Liver (tissue), 9 donors: Measurements from ENCODE around the gene CLUH. TPM values are rescaled to one million over a fixed set of nuclear protein-coding genes. Genes with fewer than 3 reads are reported as not detected.

ENCODE experiments used
- DNase-seq: peaks from one replicate; pipeline ENCODE4 v3.0.0-alpha.2; 2017; ENCODE audit warnings: low spot score
- H3K27ac ChIP-seq, 2 donors: one replicate each; pipeline ENCODE4 v1.7.0; 2013; ENCODE audit warnings: inconsistent platforms in 2 of 2, low read length in 2 of 2, control low read depth in 1 of 2, low read depth in 1 of 2, mild to moderate bottlenecking in 1 of 2
- H3K27me3 ChIP-seq, 4 donors: one replicate each; pipeline versions ENCODE4 v1.6.1 to v1.7.0; 2013; ENCODE audit warnings: low read length in 3 of 4, inconsistent platforms in 1 of 4, mild to moderate bottlenecking in 1 of 4, moderate library complexity in 1 of 4; ENCODE audit not compliant: control insufficient read depth in 4 of 4, insufficient read depth in 4 of 4
- H3K36me3 ChIP-seq, 4 donors: one replicate each; pipeline versions ENCODE4 v1.6.1 to v1.7.0; 2013; ENCODE audit warnings: low read length in 3 of 4, mild to moderate bottlenecking in 3 of 4, low read depth in 1 of 4, moderate library complexity in 1 of 4; ENCODE audit not compliant: control insufficient read depth in 4 of 4, insufficient read depth in 3 of 4
- H3K4me1 ChIP-seq, 4 donors: one replicate each; pipeline versions ENCODE4 v1.6.1 to v1.7.0; 2013; ENCODE audit warnings: low read length in 3 of 4, mild to moderate bottlenecking in 3 of 4, moderate library complexity in 1 of 4; ENCODE audit not compliant: control insufficient read depth in 4 of 4, insufficient read depth in 4 of 4
- H3K4me3 ChIP-seq, 3 donors: one replicate each; pipeline versions ENCODE4 v1.6.1 to v1.7.0; 2013; ENCODE audit warnings: low read length in 3 of 3, control low read depth in 1 of 3, low read depth in 1 of 3, mild to moderate bottlenecking in 1 of 3
- H3K9ac ChIP-seq, 2 donors: one replicate each; pipeline ENCODE4 v1.7.0; 2013; ENCODE audit warnings: low read length in 2 of 2, mild to moderate bottlenecking in 2 of 2, moderate library complexity in 2 of 2, control low read depth in 1 of 2, low read depth in 1 of 2
- H3K9me3 ChIP-seq, 4 donors: one replicate each; pipeline versions ENCODE4 v1.6.1 to v1.7.0; 2013; ENCODE audit warnings: low read length in 3 of 4; ENCODE audit not compliant: control insufficient read depth in 4 of 4
- EGR1 ChIP-seq, 2 donors: IDR thresholded peaks; 2 replicates each; pipeline ENCODE4 v1.6.1; 2016 to 2018; ENCODE audit warnings: antibody characterized with exemption in 2 of 2, low read depth in 2 of 2
- FOXA1 ChIP-seq: IDR thresholded peaks from 2 replicates; pipeline ENCODE4 v1.6.1; 2016; ENCODE audit warnings: antibody characterized with exemption
- FOXA2 ChIP-seq: IDR thresholded peaks from 2 replicates; pipeline ENCODE4 v1.6.1; 2016; ENCODE audit warnings: antibody characterized with exemption
- GABPA ChIP-seq, 2 donors: IDR thresholded peaks in 1 of 2; conservative IDR thresholded peaks in 1 of 2; 2 replicates each; pipeline ENCODE4 v1.6.1; 2016; ENCODE audit warnings: antibody characterized with exemption in 2 of 2, mild to moderate bottlenecking in 1 of 2, moderate library complexity in 1 of 2
- HNF4A ChIP-seq, 2 donors: conservative IDR thresholded peaks; 2 replicates each; pipeline ENCODE4 v1.6.1; 2016; ENCODE audit warnings: antibody characterized with exemption in 2 of 2, mild to moderate bottlenecking in 2 of 2
- HNF4G ChIP-seq: IDR thresholded peaks from 2 replicates; pipeline ENCODE4 v1.6.1; 2016; ENCODE audit warnings: antibody characterized with exemption
- JUND ChIP-seq, 2 donors: IDR thresholded peaks; 2 replicates each; pipeline ENCODE4 v1.6.1; 2016; ENCODE audit warnings: antibody characterized with exemption in 2 of 2
- NR2F2 ChIP-seq: IDR thresholded peaks from 2 replicates; pipeline ENCODE4 v1.6.1; 2016; ENCODE audit warnings: antibody characterized with exemption
- RAD21 ChIP-seq, 2 donors: IDR thresholded peaks; 2 replicates each; pipeline ENCODE4 v1.6.1; 2016; ENCODE audit warnings: antibody characterized with exemption in 2 of 2, mild to moderate bottlenecking in 2 of 2
- RXRA ChIP-seq, 2 donors: IDR thresholded peaks; 2 replicates each; pipeline ENCODE4 v1.6.1; 2017 to 2018; ENCODE audit warnings: antibody characterized with exemption in 2 of 2, mild to moderate bottlenecking in 1 of 2
- SP1 ChIP-seq: IDR thresholded peaks from 2 replicates; pipeline ENCODE4 v1.6.1; 2018; ENCODE audit warnings: antibody characterized with exemption, mild to moderate bottlenecking
- TAF1 ChIP-seq: conservative IDR thresholded peaks from 2 replicates; pipeline ENCODE4 v1.6.1; 2016; ENCODE audit warnings: antibody characterized with exemption, mild to moderate bottlenecking
- YY1 ChIP-seq: IDR thresholded peaks from 2 replicates; pipeline ENCODE4 v1.6.1; 2016; ENCODE audit warnings: antibody characterized with exemption, mild to moderate bottlenecking
- ZBTB33 ChIP-seq: IDR thresholded peaks from 2 replicates; pipeline ENCODE4 v1.6.1; 2016; ENCODE audit warnings: antibody characterized with exemption
- WGBS: extraction: QIAGEN DNeasy Blood & Tissue Kit; methylation state at CpG from one replicate; pipeline ENCODE4 v1.1.7; 2013; 5-methylcytosine and 5-hydroxymethylcytosine counted together
- polyA plus RNA-seq, 2 donors: library from polyadenylated mRNA; stranded (reverse) in 1 of 2; unstranded in 1 of 2; fragments of 200-250 nt in 1 of 2; fragments of >200 nt in 1 of 2; fragmentation: Nextera tagmentation in 1 of 2; extraction: Ambion mirVana in 1 of 2; gene quantifications; one replicate each; pipeline versions ENCODE4 v1.2.1 to v1.2.3, GENCODE V29; 2013 to 2015
- total RNA-seq, 2 donors: library from RNA; depleted of rRNA; stranded (reverse); fragments of >200 nt; gene quantifications; one replicate each; pipeline ENCODE4 v1.2.3, GENCODE V29; 2014
- TF ChIP-seq, protein P1 (sequence below): fragments of 150-350 bp; IDR thresholded peaks from 2 replicates; pipeline ENCODE4 v1.5.1; 2017; ENCODE audit warnings: improper control_type of control experiment, low read depth, low read length; ENCODE audit not compliant: missing input control
- TF ChIP-seq, protein P2 (sequence below): IDR thresholded peaks from 2 replicates; pipeline ENCODE4 v1.6.1; 2016; ENCODE audit warnings: antibody characterized with exemption
- TF ChIP-seq, protein P3 (sequence below): IDR thresholded peaks from 2 replicates; pipeline ENCODE4 v1.6.1; 2016; ENCODE audit warnings: antibody characterized with exemption
- TF ChIP-seq, protein P4 (sequence below): IDR thresholded peaks from 2 replicates; pipeline ENCODE4 v1.6.1; 2016; ENCODE audit warnings: antibody characterized with exemption, mild to moderate bottlenecking
- donor health status: healthy.
- donor health status: healthy.
- donor health status: healthy.
- donor health status: healthy.
- donor health status: healthy.

The CLUH gene
- total and polyA plus RNA-seq, 4 donors = 40.2 to 224 (median 102) TPM

- Histone ChIP-seq H3K4me3 (no peak overlapping the region), H3K36me3 (no peaks in the 10 kb centered on the region), H3K27ac (no peak overlapping the region), H3K27me3 (no peaks in the 10 kb centered on the region), H3K9ac (no peak overlapping the region), H3K9me3 (no peaks in the 10 kb centered on the region), H3K4me1 (peaks cover 2 to 27% (median 16%) of the 10 kb centered on the region in 4 donors)
- 97% methylated on average over 9 of the region's 9 CpGs for WGBS
- no peak for DNase-seq
- TF ChIP-seq TAF1 (no peak), HNF4G (no peak)
- TF ChIP-seq, protein P1, sequence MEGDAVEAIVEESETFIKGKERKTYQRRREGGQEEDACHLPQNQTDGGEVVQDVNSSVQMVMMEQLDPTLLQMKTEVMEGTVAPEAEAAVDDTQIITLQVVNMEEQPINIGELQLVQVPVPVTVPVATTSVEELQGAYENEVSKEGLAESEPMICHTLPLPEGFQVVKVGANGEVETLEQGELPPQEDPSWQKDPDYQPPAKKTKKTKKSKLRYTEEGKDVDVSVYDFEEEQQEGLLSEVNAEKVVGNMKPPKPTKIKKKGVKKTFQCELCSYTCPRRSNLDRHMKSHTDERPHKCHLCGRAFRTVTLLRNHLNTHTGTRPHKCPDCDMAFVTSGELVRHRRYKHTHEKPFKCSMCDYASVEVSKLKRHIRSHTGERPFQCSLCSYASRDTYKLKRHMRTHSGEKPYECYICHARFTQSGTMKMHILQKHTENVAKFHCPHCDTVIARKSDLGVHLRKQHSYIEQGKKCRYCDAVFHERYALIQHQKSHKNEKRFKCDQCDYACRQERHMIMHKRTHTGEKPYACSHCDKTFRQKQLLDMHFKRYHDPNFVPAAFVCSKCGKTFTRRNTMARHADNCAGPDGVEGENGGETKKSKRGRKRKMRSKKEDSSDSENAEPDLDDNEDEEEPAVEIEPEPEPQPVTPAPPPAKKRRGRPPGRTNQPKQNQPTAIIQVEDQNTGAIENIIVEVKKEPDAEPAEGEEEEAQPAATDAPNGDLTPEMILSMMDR = no peak
- TF ChIP-seq, protein P2, sequence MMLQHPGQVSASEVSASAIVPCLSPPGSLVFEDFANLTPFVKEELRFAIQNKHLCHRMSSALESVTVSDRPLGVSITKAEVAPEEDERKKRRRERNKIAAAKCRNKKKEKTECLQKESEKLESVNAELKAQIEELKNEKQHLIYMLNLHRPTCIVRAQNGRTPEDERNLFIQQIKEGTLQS = no peak
- TF ChIP-seq, protein P3, sequence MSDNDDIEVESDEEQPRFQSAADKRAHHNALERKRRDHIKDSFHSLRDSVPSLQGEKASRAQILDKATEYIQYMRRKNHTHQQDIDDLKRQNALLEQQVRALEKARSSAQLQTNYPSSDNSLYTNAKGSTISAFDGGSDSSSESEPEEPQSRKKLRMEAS = no peak
These were observed 2.3 kb upstream of the CLUH start for GRCh38 chr17:2713881-2714280.

GRCh38 chr17:2712300-2713043 lies 908 bp upstream of the CLUH start:
- TF ChIP-seq RXRA (IDR thresholded peaks at IDR 0.05) = no peak
- TF ChIP-seq, protein P1 = no peak
- no peak for TF ChIP-seq HNF4A (conservative IDR thresholded peaks at IDR 0.05)
- TF ChIP-seq, protein P4, sequence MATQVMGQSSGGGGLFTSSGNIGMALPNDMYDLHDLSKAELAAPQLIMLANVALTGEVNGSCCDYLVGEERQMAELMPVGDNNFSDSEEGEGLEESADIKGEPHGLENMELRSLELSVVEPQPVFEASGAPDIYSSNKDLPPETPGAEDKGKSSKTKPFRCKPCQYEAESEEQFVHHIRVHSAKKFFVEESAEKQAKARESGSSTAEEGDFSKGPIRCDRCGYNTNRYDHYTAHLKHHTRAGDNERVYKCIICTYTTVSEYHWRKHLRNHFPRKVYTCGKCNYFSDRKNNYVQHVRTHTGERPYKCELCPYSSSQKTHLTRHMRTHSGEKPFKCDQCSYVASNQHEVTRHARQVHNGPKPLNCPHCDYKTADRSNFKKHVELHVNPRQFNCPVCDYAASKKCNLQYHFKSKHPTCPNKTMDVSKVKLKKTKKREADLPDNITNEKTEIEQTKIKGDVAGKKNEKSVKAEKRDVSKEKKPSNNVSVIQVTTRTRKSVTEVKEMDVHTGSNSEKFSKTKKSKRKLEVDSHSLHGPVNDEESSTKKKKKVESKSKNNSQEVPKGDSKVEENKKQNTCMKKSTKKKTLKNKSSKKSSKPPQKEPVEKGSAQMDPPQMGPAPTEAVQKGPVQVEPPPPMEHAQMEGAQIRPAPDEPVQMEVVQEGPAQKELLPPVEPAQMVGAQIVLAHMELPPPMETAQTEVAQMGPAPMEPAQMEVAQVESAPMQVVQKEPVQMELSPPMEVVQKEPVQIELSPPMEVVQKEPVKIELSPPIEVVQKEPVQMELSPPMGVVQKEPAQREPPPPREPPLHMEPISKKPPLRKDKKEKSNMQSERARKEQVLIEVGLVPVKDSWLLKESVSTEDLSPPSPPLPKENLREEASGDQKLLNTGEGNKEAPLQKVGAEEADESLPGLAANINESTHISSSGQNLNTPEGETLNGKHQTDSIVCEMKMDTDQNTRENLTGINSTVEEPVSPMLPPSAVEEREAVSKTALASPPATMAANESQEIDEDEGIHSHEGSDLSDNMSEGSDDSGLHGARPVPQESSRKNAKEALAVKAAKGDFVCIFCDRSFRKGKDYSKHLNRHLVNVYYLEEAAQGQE = no peak
- TF ChIP-seq, protein P3 = no peak
- TF ChIP-seq NR2F2 = no peak
- no peak for TF ChIP-seq HNF4G
- TF ChIP-seq FOXA2 = no peak
- no peak for TF ChIP-seq JUND (IDR thresholded peaks at IDR 0.05)
- TF ChIP-seq RAD21 (IDR thresholded peaks at IDR 0.05) = no peak
- TF ChIP-seq GABPA (IDR thresholded peaks at IDR 0.05 in 1 of 2, conservative IDR thresholded peaks at IDR 0.05 in 1 of 2) = no peak
- no peak for TF ChIP-seq FOXA1
- TF ChIP-seq TAF1 = no peak
- no peak for TF ChIP-seq SP1
- TF ChIP-seq EGR1 (IDR thresholded peaks at IDR 0.05; ENCODE audit: low read depth in 2 of 2) = no peak
- TF ChIP-seq, protein P2 = no peak
- TF ChIP-seq ZBTB33 = no peak
- TF ChIP-seq YY1 = no peak

More at GRCh38 chr17:2712300-2713043, 908 bp upstream of the CLUH start:
- Histone ChIP-seq H3K9ac (peak overlapping the region; percentile 57 to 64), H3K4me1 (peaks cover 5 to 41% (median 28%) of the 10 kb centered on the region in 4 donors), H3K36me3 (no peaks in the 10 kb centered on the region), H3K27ac (peak overlapping the region in 1 of 2 donors; percentile 73), H3K9me3 (no peaks in the 10 kb centered on the region), H3K27me3 (no peaks in the 10 kb centered on the region), H3K4me3 (peak overlapping the region; percentile 83 to 94 (median 88))
- 59% methylated on average over 36 of the region's 36 CpGs for WGBS
- DNase-seq = peak; percentile 46
